CD4-positive, alpha-beta T cell (primary cell): ENCODE results near the gene MAPT. TPM values are rescaled to one million over a fixed set of nuclear protein-coding genes. Genes with fewer than 3 reads are reported as not detected.

Experiments
- ATAC-seq: fragments of 200-7000 bp; cut with Tn5 transposase; one replicate; pipeline ENCODE4 v1.10.0; 2022; ENCODE audit warnings: mild to moderate bottlenecking; ENCODE audit not compliant: poor library complexity
- CTCF ChIA-PET: fragments of 350-600 bp; sonication (Branson Sonifier 250); formaldehyde crosslinking; loops from one replicate; lab custom pipeline; 2021; ENCODE audit warnings: antibody characterized with exemption, inconsistent platforms; lab: Charles Lee
- POLR2A ChIA-PET: fragments of 350-600 bp; sonication (Branson Sonifier 250); formaldehyde crosslinking; loops from one replicate; lab custom pipeline; 2021; ENCODE audit warnings: antibody characterized with exemption, inconsistent platforms; lab: Charles Lee
- DNase-seq, 14 experiments: peaks; one replicate each; pipeline ENCODE4 v3.0.0-alpha.2; 2013 to 2020; ENCODE audit warnings: mixed read lengths in 2 of 14
- H3K27ac ChIP-seq, 2 donors: one replicate each; pipeline versions ENCODE4 v1.5.1 to v1.7.0; 2013; ENCODE audit warnings: low read length in 2 of 2, low read depth in 1 of 2, mild to moderate bottlenecking in 1 of 2
- H3K27me3 ChIP-seq, 2 experiments: 1 replicate in 1 of 2; 2 replicates in 1 of 2; pipeline versions ENCODE4 v1.6.1 to v1.7.0; 2013; ENCODE audit warnings: low read length in 2 of 2, control low read depth in 1 of 2, mild to moderate bottlenecking in 1 of 2, moderate library complexity in 1 of 2; ENCODE audit not compliant: insufficient read depth in 2 of 2, control insufficient read depth in 1 of 2
- H3K36me3 ChIP-seq: one replicate; pipeline ENCODE4 v1.6.1; 2013; ENCODE audit warnings: low read length, control low read depth; ENCODE audit not compliant: insufficient read depth
- H3K4me1 ChIP-seq: one replicate; pipeline ENCODE4 v1.6.1; 2013; ENCODE audit warnings: low read length, control low read depth; ENCODE audit not compliant: insufficient read depth
- H3K4me3 ChIP-seq: one replicate; pipeline ENCODE4 v1.5.1; 2013; ENCODE audit warnings: mild to moderate bottlenecking, low read length, moderate library complexity
- H3K9me3 ChIP-seq, 2 experiments: 1 replicate in 1 of 2; 2 replicates in 1 of 2; pipeline versions ENCODE4 v1.6.1 to v1.7.0; 2013; ENCODE audit warnings: low read length in 2 of 2, mild to moderate bottlenecking in 2 of 2, control low read depth in 1 of 2, moderate library complexity in 1 of 2; ENCODE audit not compliant: control insufficient read depth in 1 of 2, insufficient read depth in 1 of 2
- H3K27ac Mint-ChIP-seq: one replicate; pipeline ENCODE4 v1.8.0; 2020; ENCODE audit warnings: mixed read lengths
- H3K27me3 Mint-ChIP-seq: one replicate; pipeline ENCODE4 v1.8.0; 2021; ENCODE audit warnings: mixed read lengths
- H3K36me3 Mint-ChIP-seq: one replicate; pipeline ENCODE4 v1.8.0; 2021; ENCODE audit warnings: low read depth, mixed read lengths
- H3K4me1 Mint-ChIP-seq: one replicate; pipeline ENCODE4 v1.8.0; 2021; ENCODE audit warnings: low read depth, mixed read lengths
- H3K4me3 Mint-ChIP-seq: one replicate; pipeline ENCODE4 v1.8.0; 2020; ENCODE audit warnings: mild to moderate bottlenecking, mixed read lengths
- H3K9me3 Mint-ChIP-seq: one replicate; pipeline ENCODE4 v1.8.0; 2020; ENCODE audit warnings: mixed read lengths
- intact Hi-C, 2 experiments: fragments of 100-400 bp; cut with DNase I in 1 of 2; cut with micrococcal nuclease in 1 of 2; formaldehyde crosslinking; loops; one replicate each; pipeline versions ENCODE4 v1.15.1 to v1.9.0; 2023 to 2025; cut with DNase I, micrococcal nuclease
- total RNA-seq, 174 experiments: library from RNA in 2 of 174; stranded (reverse) in 2 of 174; gene quantifications; one replicate each; pipeline ENCODE4 v1.2.3 and lab custom pipeline; 2021 to 2026
- TF ChIP-seq, protein P1 (sequence below): fragments of 200-600 bp; IDR thresholded peaks from one replicate; pipeline ENCODE4 v1.8.0; 2022; ENCODE audit warnings: antibody characterized with exemption, mild to moderate bottlenecking

Gene MAPT
- total RNA-seq, 2 experiments from 2014 or later, result 0.41 to 0.53 TPM

DNA sequence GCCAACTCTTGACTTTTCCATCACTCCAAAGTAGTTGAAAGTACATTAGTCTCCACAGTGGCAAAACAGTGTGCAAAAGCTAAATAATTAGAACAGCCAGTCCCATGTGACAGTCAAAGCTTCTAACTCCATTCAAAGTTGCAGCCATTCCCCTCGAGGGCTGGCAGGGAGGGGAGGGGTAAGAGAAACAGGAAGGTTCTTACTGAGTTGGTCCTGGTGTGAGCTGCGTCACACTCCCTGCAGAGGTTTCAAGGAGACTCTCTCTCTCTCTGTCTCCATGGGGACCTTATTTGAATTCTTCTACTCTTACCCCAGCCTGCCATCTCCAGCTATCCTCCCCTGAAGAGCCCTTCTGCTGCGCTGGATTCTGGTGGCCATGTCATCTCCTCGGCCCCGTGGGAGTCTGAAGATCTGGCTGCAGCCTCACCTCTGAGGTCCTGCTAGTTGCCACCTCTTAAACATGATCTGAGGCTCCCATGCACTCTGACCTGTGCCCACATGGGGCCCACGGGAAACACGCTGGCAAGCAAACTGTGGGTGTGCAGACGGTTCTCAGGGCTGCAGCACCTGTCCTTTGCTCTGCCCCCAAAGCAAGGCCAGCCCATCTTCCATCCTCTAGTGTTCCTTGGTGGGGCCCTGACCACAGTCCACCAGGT, 81.4 kb downstream of the MAPT start:
- ChIA-PET POLR2A (no interaction called here), CTCF (no interaction called here)

DNA sequence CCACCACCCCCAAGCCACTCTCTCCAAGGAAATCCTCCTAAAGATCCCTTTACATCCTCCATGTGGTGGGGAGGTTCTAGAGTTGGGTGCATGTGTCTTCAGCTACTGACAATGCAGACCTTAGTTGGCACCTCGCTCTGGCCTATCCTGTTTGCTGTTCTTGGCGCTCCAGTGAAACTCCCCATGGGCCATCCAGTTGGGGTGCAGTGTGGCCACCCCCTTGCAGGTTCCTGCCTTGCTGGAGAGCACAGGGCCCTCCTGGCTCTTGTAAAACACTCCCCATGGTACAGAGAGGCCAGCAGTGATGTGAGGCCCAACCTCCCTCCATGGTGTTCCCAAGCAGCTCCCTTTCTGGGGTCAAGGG, 82.0 kb downstream of the MAPT start:
- no peak overlapping the region for H3K27ac Mint-ChIP-seq
- CTCF ChIA-PET, result no interaction called here

More for the DNA sequence above, 81.4 kb downstream of the MAPT start:
- Histone ChIP-seq H3K27me3 (no peaks in the 10 kb centered on the region), H3K9me3 (peaks cover 0 to 7% of the 10 kb centered on the region in 2 experiments), H3K36me3 (no peaks in the 10 kb centered on the region), H3K4me1 (no peaks in the 10 kb centered on the region), H3K27ac (no peak overlapping the region), H3K4me3 (no peak overlapping the region)
- Mint-ChIP-seq H3K4me3 (no peak overlapping the region), H3K4me1 (no peaks in the 10 kb centered on the region), H3K9me3 (peaks cover 2% of the 10 kb centered on the region), H3K27me3 (peaks cover 2% of the 10 kb centered on the region), H3K27ac (no peak overlapping the region), H3K36me3 (no peaks in the 10 kb centered on the region)
- TF ChIP-seq, protein P1, sequence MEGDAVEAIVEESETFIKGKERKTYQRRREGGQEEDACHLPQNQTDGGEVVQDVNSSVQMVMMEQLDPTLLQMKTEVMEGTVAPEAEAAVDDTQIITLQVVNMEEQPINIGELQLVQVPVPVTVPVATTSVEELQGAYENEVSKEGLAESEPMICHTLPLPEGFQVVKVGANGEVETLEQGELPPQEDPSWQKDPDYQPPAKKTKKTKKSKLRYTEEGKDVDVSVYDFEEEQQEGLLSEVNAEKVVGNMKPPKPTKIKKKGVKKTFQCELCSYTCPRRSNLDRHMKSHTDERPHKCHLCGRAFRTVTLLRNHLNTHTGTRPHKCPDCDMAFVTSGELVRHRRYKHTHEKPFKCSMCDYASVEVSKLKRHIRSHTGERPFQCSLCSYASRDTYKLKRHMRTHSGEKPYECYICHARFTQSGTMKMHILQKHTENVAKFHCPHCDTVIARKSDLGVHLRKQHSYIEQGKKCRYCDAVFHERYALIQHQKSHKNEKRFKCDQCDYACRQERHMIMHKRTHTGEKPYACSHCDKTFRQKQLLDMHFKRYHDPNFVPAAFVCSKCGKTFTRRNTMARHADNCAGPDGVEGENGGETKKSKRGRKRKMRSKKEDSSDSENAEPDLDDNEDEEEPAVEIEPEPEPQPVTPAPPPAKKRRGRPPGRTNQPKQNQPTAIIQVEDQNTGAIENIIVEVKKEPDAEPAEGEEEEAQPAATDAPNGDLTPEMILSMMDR, result no peak
- DNase-seq (no peak), ATAC-seq (no peak)
- intact Hi-C loops, result no loop called here

DNA sequence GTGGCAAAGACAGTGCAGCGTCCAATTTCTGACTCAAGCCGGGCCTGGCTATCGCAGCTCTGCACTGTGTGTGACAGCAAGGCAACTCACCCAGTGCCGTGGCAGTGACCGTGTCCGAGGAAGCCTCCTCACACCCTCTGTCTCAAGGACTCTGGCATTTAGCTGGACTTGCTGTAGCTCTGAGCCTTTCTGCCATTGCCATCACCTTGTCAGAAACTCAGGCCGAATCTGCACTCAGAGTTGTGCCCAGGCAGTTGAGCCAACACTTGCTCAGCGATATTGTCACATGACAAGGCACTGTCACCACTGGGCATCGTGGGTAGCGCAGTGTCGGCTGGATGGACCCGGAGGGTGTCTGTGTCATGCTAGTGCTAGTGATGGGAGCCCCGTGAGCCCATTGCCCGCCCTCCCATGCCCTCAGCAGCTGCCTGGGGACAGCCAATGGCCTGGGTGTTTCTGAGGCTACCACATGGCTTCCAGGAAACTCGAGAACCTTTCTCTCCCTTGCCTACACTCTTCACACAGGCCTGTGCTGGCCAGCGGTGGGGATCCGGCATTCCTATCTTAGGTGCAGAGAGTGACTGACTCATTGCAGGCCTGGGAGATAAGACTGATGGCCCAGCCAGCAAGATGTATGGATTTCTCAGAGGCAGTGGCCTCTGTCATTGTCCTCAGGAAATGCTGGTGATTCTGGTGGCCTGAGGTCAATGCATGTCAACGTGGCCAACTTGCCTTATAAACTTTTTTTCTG, 82.6 kb downstream of the MAPT start:
- H3K4me1 ChIP-seq, result no peaks in the 10 kb centered on the region
- H3K9me3 Mint-ChIP-seq, result peaks cover 2% of the 10 kb centered on the region
- intact Hi-C loops, result no loop called here
- ATAC-seq (no peak), DNase-seq (no peak)
- no peaks in the 10 kb centered on the region for H3K4me1 Mint-ChIP-seq
- POLR2A ChIA-PET, result no interaction called here
- H3K27me3 ChIP-seq, result no peaks in the 10 kb centered on the region
- TF ChIP-seq, protein P1, result no peak
- H3K27me3 Mint-ChIP-seq, result no peaks in the 10 kb centered on the region
- no peak overlapping the region for H3K4me3 Mint-ChIP-seq
- no peak overlapping the region for H3K4me3 ChIP-seq
- H3K36me3 ChIP-seq, result no peaks in the 10 kb centered on the region
- H3K27ac Mint-ChIP-seq, result no peak overlapping the region
- no peak overlapping the region for H3K27ac ChIP-seq
- CTCF ChIA-PET, result no interaction called here
- H3K9me3 ChIP-seq, result peaks cover 0 to 4% of the 10 kb centered on the region in 2 experiments
- no peaks in the 10 kb centered on the region for H3K36me3 Mint-ChIP-seq

More for the DNA sequence above, 82.0 kb downstream of the MAPT start:
- TF ChIP-seq, protein P1, result no peak
- no peaks in the 10 kb centered on the region for H3K36me3 Mint-ChIP-seq
- H3K4me1 Mint-ChIP-seq, result no peaks in the 10 kb centered on the region
- no peak overlapping the region for H3K4me3 Mint-ChIP-seq
- H3K27me3 ChIP-seq, result no peaks in the 10 kb centered on the region
- H3K27ac ChIP-seq, result no peak overlapping the region
- H3K4me3 ChIP-seq, result no peak overlapping the region
- H3K36me3 ChIP-seq, result no peaks in the 10 kb centered on the region
- ATAC-seq, result no peak
- H3K4me1 ChIP-seq, result no peaks in the 10 kb centered on the region
- H3K27me3 Mint-ChIP-seq, result no peaks in the 10 kb centered on the region
- no peak for DNase-seq
- intact Hi-C loops, result no loop called here
- POLR2A ChIA-PET, result no interaction called here
- peaks cover 2% of the 10 kb centered on the region for H3K9me3 Mint-ChIP-seq
- H3K9me3 ChIP-seq, result peaks cover 0 to 7% of the 10 kb centered on the region in 2 experiments
